ENCODE results near the gene FAXDC2. TPM values are rescaled to one million over a fixed set of nuclear protein-coding genes. Genes with fewer than 3 reads are reported as not detected.

Gene FAXDC2
- total and polyA plus RNA-seq, 9 of the 15 experiments (the other 6 are each of a cell fraction or from before 2014, with no cell fraction given): 2.4 to 30.0 (median 9.9) TPM

GRCh38 chr5:154795235-154795596, 55.2 kb downstream of the FAXDC2 start:
- intact Hi-C loops (cut with micrococcal nuclease) (no loop called here), in situ Hi-C loops (cut with MboI) (no loop called here)
- Histone ChIP-seq H3K27ac (ENCODE audit: extremely low read depth, low read depth, low read length) (no peak overlapping the region), H3K4me2 (ENCODE audit: insufficient read depth, low read length) (no peak overlapping the region), H3K36me3 (ENCODE audit: control insufficient read depth, insufficient read depth, low read length) (peaks cover 93% of the 10 kb centered on the region), H2AFZ (ENCODE audit: low read depth, low read length) (no peak overlapping the region), H3K9me1 (ENCODE audit: control insufficient read depth, insufficient read depth, low read length) (peaks cover 4% of the 10 kb centered on the region), H3K4me1 (replicated peaks in 1 of 2; ENCODE audit: control insufficient read depth in 2 of 2, insufficient read depth in 2 of 2, low read length in 2 of 2) (no peaks in the 10 kb centered on the region; a peak in 1 of 5 replicates), H3K79me2 (ENCODE audit: control insufficient read depth, insufficient read depth, low read length) (peaks cover 54% of the 10 kb centered on the region; the same call in 2 of the 3 replicates), H3K9ac (ENCODE audit: insufficient read depth in 1 of 2, low read depth in 2 of 2, low read length in 2 of 2) (no peak overlapping the region), H3K4me3 (no peak overlapping the region), H3K27me3 (ENCODE audit: control insufficient read depth in 2 of 2, insufficient read depth in 2 of 2, low read length in 2 of 2) (no peaks in the 10 kb centered on the region), H4K20me1 (replicated peaks; ENCODE audit: control insufficient read depth, insufficient read depth, low read length) (peaks cover 6% of the 10 kb centered on the region; the same call in 1 of the 2 replicates), H3K9me3 (replicated peaks; ENCODE audit: control insufficient read depth, insufficient read depth, low read depth, low read length) (no peaks in the 10 kb centered on the region)
- BruUV-seq (replicated peaks): no TSS peak
- FAIRE-seq (no peak), DNase-seq (ENCODE audit: extremely low read depth in 1 of 4, low spot score in 3 of 4) (no peak), ATAC-seq (no peak)
- WGBS (ENCODE audit: insufficient coverage, low coverage, missing lambda C conversion rate): 91% methylated on average over 2 of the region's 3 CpGs
- ChIA-PET POLR2A (no interaction called here), CTCF (ENCODE audit: low intra/inter-chr PET ratio) (no interaction called here)
- TF ChIP-seq MAFG (tag; conservative IDR thresholded peaks at IDR 0.05) (no peak), RFX5 (IDR thresholded peaks at IDR 0.05; ENCODE audit: low read depth, low read length) (no peak), E2F6 (IDR thresholded peaks at IDR 0.05; ENCODE audit: borderline replicate concordance in 1 of 2, extremely low read depth in 1 of 2, insufficient read depth in 1 of 2, insufficient read length in 1 of 2, low read depth in 1 of 2, low read length in 1 of 2, poor library complexity in 1 of 2, severe bottlenecking in 1 of 2) (no peak), TSHZ1 (CRISPR knock-in tag; IDR thresholded peaks at IDR 0.05) (no peak), IRF2 (CRISPR knock-in tag; IDR thresholded peaks at IDR 0.05) (no peak), NRF1 (conservative IDR thresholded peaks at IDR 0.05 in 1 of 2, IDR thresholded peaks at IDR 0.05 in 1 of 2) (no peak), MCM3 (IDR thresholded peaks at IDR 0.05) (no peak), NR2C1 (IDR thresholded peaks at IDR 0.05) (no peak), NR2C1 (tag; IDR thresholded peaks at IDR 0.05) (no peak), ARID3B (CRISPR knock-in tag; IDR thresholded peaks at IDR 0.05; ENCODE audit: borderline replicate concordance) (no peak), ZNF589 (CRISPR knock-in tag; IDR thresholded peaks at IDR 0.05; ENCODE audit: low read depth) (no peak), NKRF (IDR thresholded peaks at IDR 0.05; ENCODE audit: borderline replicate concordance) (no peak), ETS2 (tag; IDR thresholded peaks at IDR 0.05; ENCODE audit: borderline replicate concordance, poor library complexity, severe bottlenecking) (no peak), CBFB (CRISPR knock-in tag; IDR thresholded peaks at IDR 0.05) (no peak), ZNF77 (CRISPR knock-in tag; IDR thresholded peaks at IDR 0.05) (no peak)

All from K562 (cell line).